GM21717 (cell line): ENCODE measurements around the gene RRM2.

ENCODE experiments used
- ATAC-seq: cut with Tn5 transposase; IDR thresholded peaks from one replicate; pipeline ENCODE4 v1.9.1; 2021; ENCODE audit warnings: mild to moderate bottlenecking, moderate library complexity; ENCODE audit not compliant: unreplicated experiment

Gene RRM2

GRCh38 chr2:10169053-10169578 is 46.6 kb downstream of the RRM2 start:
- ATAC-seq, result no peak

- ATAC-seq, result no peak
Observed at GRCh38 chr2:10169581-10169980, 47.0 kb downstream of the RRM2 start.

GRCh38 chr2:10170256-10170655 is 47.7 kb downstream of the RRM2 start:
- ATAC-seq, result no peak

GRCh38 chr2:10171006-10171800 is 48.7 kb downstream of the RRM2 start:
- ATAC-seq, result no peak

GRCh38 chr2:10172033-10172871 is 49.7 kb downstream of the RRM2 start:
- ATAC-seq, result no peak

GRCh38 chr2:10173258-10174005 is 50.9 kb downstream of the RRM2 start:
- ATAC-seq, result no peak

- no peak for ATAC-seq
Observed at GRCh38 chr2:10174173-10174572, 51.6 kb downstream of the RRM2 start.

GRCh38 chr2:10175441-10175840 is 52.9 kb downstream of the RRM2 start:
- ATAC-seq, result no peak

- ATAC-seq, result no peak
Observed at GRCh38 chr2:10178751-10179150, 56.2 kb downstream of the RRM2 start.

- no peak for ATAC-seq
Observed at GRCh38 chr2:10179422-10179821, 56.9 kb downstream of the RRM2 start.

GRCh38 chr2:10180229-10180628 is 57.7 kb downstream of the RRM2 start:
- ATAC-seq, result no peak
